Measurements from ENCODE around the gene UGCG.

DNA sequence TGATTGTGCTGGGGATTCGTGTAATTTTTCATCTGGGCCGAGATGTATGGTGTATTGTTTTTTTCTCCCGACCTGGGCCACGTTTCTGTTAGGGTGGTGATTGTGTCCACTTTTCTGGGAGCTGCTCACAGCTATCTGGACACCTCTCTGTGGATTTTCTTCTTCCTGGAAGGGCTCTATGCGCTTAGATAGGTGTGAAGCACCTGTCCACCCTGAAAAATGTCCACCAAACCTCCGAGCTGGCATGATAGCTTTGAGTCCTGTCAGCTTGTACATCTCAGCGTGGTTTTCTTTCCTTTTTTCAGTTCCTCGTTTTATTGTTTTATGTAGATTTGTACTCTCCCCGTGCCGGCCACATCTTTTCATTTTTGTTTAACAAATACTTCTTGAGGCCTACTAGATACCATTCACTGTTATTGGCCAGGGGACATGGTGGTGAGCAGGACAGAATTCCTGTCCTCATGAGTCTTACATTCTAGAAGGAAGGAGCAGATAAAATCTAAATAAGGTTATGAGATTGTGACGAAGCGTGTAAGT is 1.1 kb downstream of the UGCG start:
- no peak for TF ChIP-seq EZH2 (IDR thresholded peaks at IDR 0.05)
- no peak for TF ChIP-seq CTCF (IDR thresholded peaks at IDR 0.05)

Measured in neural progenitor cell (in vitro differentiated cells).